Activated B cell treated with CpG ODN at 0.5 μM for 24 hours (primary cell): ENCODE measurements around the gene ING4. TPM values are rescaled to one million over a fixed set of nuclear protein-coding genes. Genes with fewer than 3 reads are reported as not detected.

Experiments
- ATAC-seq: fragments of 200-7000 bp; cut with Tn5 transposase; one replicate; pipeline ENCODE4 v1.10.0; 2021; ENCODE audit warnings: low read depth, mild to moderate bottlenecking, moderate library complexity
- CTCF ChIA-PET: fragments of 350-600 bp; sonication (Branson Sonifier 250); formaldehyde crosslinking; loops from one replicate; lab custom pipeline; 2021; ENCODE audit warnings: antibody characterized with exemption; lab: Charles Lee
- POLR2A ChIA-PET: fragments of 350-600 bp; sonication (Branson Sonifier 250); formaldehyde crosslinking; loops from one replicate; lab custom pipeline; 2021; ENCODE audit warnings: antibody characterized with exemption; lab: Charles Lee
- DNase-seq: peaks from one replicate; pipeline ENCODE4 v3.0.0; 2022
- H3K27ac Mint-ChIP-seq: one replicate; pipeline ENCODE4 v1.8.0; 2020; ENCODE audit warnings: mixed read lengths
- H3K27me3 Mint-ChIP-seq: one replicate; pipeline ENCODE4 v1.8.0; 2021; ENCODE audit warnings: mixed read lengths
- H3K36me3 Mint-ChIP-seq: one replicate; pipeline ENCODE4 v1.8.0; 2021; ENCODE audit warnings: low read depth, mixed read lengths
- H3K4me1 Mint-ChIP-seq: one replicate; pipeline ENCODE4 v1.8.0; 2021; ENCODE audit warnings: mixed read lengths
- H3K4me3 Mint-ChIP-seq: one replicate; pipeline ENCODE4 v1.8.0; 2020; ENCODE audit warnings: mild to moderate bottlenecking, mixed read lengths
- H3K9me3 Mint-ChIP-seq: one replicate; pipeline ENCODE4 v1.8.0; 2020; ENCODE audit warnings: mixed read lengths
- CTCF ChIP-seq: fragments of 200-600 bp; IDR thresholded peaks from one replicate; pipeline ENCODE4 v1.8.0; 2022; ENCODE audit warnings: antibody characterized with exemption, mild to moderate bottlenecking
- intact Hi-C: fragments of 100-400 bp; cut with micrococcal nuclease; formaldehyde crosslinking; loops from one replicate; pipeline ENCODE4 v1.15.1; 2024
- total RNA-seq: library from RNA; stranded (reverse); gene quantifications from 2 replicates; pipeline ENCODE4 v1.2.3, GENCODE V29; 2022

The ING4 gene
- total RNA-seq, 1 donor from 2014 or later = 39.2 TPM

DNA sequence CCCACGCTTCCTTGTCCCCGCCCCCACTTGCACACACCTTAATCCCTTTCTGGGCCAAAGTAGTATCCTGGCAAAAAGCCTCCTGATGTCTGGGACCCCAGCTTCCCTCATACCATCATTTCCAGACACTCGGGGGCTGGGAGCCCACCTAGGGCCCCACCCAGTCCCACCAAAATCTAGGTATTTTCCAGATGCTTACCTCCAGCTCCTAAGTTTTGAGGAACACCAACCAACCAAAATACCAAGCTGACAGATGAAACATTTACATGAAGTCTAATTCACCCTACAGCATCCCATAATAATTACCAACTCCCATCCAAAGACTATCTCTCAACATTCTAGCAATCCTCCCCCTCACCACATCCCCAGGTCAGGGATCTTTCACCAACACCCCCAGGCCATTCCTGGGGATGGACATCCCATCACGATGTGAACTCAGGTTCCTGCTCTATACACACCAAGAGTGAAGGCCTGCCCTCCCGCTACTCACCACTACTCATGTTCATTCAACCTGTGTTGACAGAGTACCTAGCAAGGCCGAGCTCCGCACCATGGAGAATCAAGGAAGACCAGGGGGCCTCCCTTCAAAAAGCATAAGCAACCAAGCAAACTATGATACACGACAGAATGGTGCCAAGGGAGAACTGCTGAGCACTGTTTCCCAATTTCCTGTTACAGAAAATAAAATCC lies 54.2 kb downstream of the ING4 start:
- Mint-ChIP-seq H3K4me1 (peaks cover 64% of the 10 kb centered on the region), H3K27ac (no peak overlapping the region), H3K4me3 (no peak overlapping the region), H3K36me3 (peaks cover 20% of the 10 kb centered on the region), H3K27me3 (no peaks in the 10 kb centered on the region), H3K9me3 (no peaks in the 10 kb centered on the region)
- DNase-seq (peak; percentile 40), ATAC-seq (no peak)
- CTCF ChIA-PET = interaction anchor here (1.0 to 1.1 kb wide), 2 partner anchors 10 to 38 kb away, joined by 3 read pairs; no protein-coding TSS in a partner anchor
- TF ChIP-seq CTCF = no peak
- intact Hi-C loops = loop anchor here (1.0 to 5.0 kb wide), 2 partner anchors 53 to 364 kb away; partner anchors contain the start of genes EMG1 and PHB2
- POLR2A ChIA-PET = interaction anchor here (0.6 to 4.3 kb wide), 11 partner anchors 11 to 354 kb away, joined by 3 to 45 read pairs (median 7); partner anchors contain the start of genes COPS7A, LPAR5, MLF2 and ZNF384

GRCh38 chr12:6607751-6608591 lies 54.9 kb downstream of the ING4 start:
- intact Hi-C loops = loop anchor here (1.0 to 5.0 kb wide), 14 partner anchors 21 to 410 kb away; partner anchors contain the start of genes CDCA3, COPS7A, EMG1 and GPR162
- Mint-ChIP-seq H3K36me3 (peaks cover 27% of the 10 kb centered on the region), H3K4me1 (peaks cover 64% of the 10 kb centered on the region), H3K9me3 (no peaks in the 10 kb centered on the region), H3K4me3 (no peak overlapping the region), H3K27ac (no peak overlapping the region), H3K27me3 (no peaks in the 10 kb centered on the region)
- ChIA-PET CTCF (interaction anchor here (0.7 to 1.1 kb wide), 3 partner anchors 11 to 37 kb away, joined by 3 read pairs; no protein-coding TSS in a partner anchor), POLR2A (interaction anchor here (0.6 to 4.3 kb wide), 12 partner anchors 10 to 355 kb away, joined by 3 to 45 read pairs (median 14); partner anchors contain the start of genes COPS7A, LPAR5, MLF2 and NOP2)
- no peak for DNase-seq
- ATAC-seq = peak; percentile 31
- TF ChIP-seq CTCF = no peak

GRCh38 chr12:6606331-6607131 lies 56.4 kb downstream of the ING4 start:
- Mint-ChIP-seq H3K4me3 (no peak overlapping the region), H3K27ac (peak overlapping the region; percentile 82), H3K27me3 (no peaks in the 10 kb centered on the region), H3K36me3 (peaks cover 42% of the 10 kb centered on the region), H3K4me1 (peaks cover 64% of the 10 kb centered on the region), H3K9me3 (no peaks in the 10 kb centered on the region)
- intact Hi-C loops = loop anchor here (1.0 to 5.0 kb wide), 13 partner anchors 20 to 412 kb away; partner anchors contain the start of genes CDCA3, COPS7A, EMG1 and GPR162
- ATAC-seq (peak; percentile 35), DNase-seq (peak; percentile 56)
- CTCF ChIA-PET = interaction anchor here (0.5 to 1.4 kb wide), 3 partner anchors 14 to 147 kb away, joined by 3 to 4 read pairs (median 3); partner anchors contain the start of gene MLF2
- no peak for TF ChIP-seq CTCF
- POLR2A ChIA-PET = interaction anchor here (0.5 to 4.3 kb wide), 15 partner anchors 8 to 337 kb away, joined by 3 to 45 read pairs (median 5); partner anchors contain the start of genes C12orf57, CDCA3, COPS7A and LPAR5

DNA sequence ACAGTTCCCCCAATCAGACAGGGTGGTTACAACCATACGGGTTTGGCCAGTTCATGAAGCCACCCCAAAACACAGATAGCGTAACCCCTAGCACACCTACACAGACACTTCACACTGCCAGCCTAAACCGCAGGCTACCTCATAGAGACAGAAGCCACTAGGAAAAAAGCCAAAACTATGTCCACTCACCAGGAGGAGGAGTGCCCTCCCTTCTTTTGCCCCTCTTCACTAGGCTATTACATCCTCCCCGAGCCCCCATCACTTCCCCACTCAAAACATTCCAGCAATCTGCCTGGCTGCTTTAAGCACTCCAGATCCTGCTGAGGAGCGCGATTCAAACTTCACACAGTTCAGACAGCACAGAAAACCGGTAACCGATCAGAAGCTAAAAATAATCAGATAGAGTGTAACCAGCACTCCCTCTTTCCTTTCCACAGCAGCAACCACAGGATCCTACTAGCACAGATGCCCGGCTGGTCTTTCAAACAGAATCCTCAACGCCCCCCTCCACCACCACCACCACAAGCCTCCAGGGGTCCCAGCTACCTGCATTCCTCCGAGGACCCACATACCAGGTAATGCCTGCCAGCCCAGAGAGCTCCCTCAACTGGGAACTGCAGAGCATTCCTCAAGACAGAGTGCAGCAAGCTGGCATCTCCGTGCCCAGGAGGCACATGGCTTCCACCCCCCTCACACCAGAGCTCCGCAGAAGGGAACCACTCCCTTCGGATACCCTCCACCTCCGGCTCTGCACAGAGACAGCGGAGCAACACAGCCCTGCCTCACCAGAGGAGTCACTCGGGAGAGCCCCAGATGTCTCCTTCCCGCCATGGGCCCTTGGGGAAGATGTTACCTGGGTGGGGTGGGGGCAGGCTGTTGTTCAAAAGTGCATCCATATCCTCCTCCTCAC lies 57.2 kb downstream of the ING4 start:
- ChIA-PET CTCF (interaction anchor here (0.5 to 1.4 kb wide), 4 partner anchors 15 to 148 kb away, joined by 3 to 4 read pairs (median 3); partner anchors contain the start of gene MLF2), POLR2A (interaction anchor here (0.5 to 4.3 kb wide), 15 partner anchors 9 to 338 kb away, joined by 3 to 45 read pairs (median 5); partner anchors contain the start of genes C12orf57, CDCA3, COPS7A and LPAR5)
- DNase-seq (no peak), ATAC-seq (peak; percentile 10)
- no peaks in the 10 kb centered on the region for H3K9me3 Mint-ChIP-seq
- no peak overlapping the region for H3K4me3 Mint-ChIP-seq
- H3K36me3 Mint-ChIP-seq = peaks cover 50% of the 10 kb centered on the region
- peak overlapping the region; percentile 82 for H3K27ac Mint-ChIP-seq
- peaks cover 55% of the 10 kb centered on the region for H3K4me1 Mint-ChIP-seq
- intact Hi-C loops = loop anchor here (2.0 to 5.0 kb wide), 2 partner anchors 19 to 367 kb away; partner anchors contain the start of genes EMG1 and PHB2
- TF ChIP-seq CTCF = no peak
- no peaks in the 10 kb centered on the region for H3K27me3 Mint-ChIP-seq
